Coronary artery (tissue), 2 donors: Measurements from ENCODE around the gene ANKRD13B.

Experiments
- DNase-seq: peaks from one replicate; pipeline ENCODE4 v3.0.0-alpha.2; 2017; ENCODE audit warnings: low spot score
- H3K27ac ChIP-seq, 2 donors: fragments of 200-600 bp; sonication (generic); one replicate each; pipeline ENCODE4 v1.5.1; 2016 to 2019
- H3K4me3 ChIP-seq: fragments of 200-600 bp; sonication (generic); 2 replicates; pipeline ENCODE4 v1.5.1; 2016; ENCODE audit warnings: mild to moderate bottlenecking, moderate library complexity
- CTCF ChIP-seq: fragments of 200-600 bp; sonication (generic); IDR thresholded peaks from one replicate; pipeline ENCODE4 v1.5.1; 2019; ENCODE audit warnings: antibody characterized with exemption

Gene ANKRD13B

DNA sequence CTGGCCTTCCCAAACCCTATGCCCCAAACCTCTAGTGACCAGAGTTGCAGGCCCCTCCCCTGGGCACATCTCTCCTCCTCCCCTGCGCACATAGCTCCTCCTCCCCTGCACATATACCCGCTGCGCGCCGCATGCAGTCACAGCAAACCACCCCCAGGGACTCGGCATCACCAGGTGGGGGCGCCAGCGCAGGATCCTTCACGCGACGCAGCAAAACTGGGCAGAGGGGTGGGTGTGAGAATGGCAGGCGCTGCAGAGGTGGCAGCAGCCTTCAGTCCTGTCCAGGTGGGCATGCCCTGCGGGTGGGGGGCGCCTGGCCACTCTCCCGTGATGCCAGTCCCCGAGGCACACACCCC is 24.2 kb downstream of the ANKRD13B start:
- peak; percentile 83 for DNase-seq
- TF ChIP-seq CTCF: peak; percentile 20
- Histone ChIP-seq H3K27ac (no peak overlapping the region), H3K4me3 (peak overlapping the region; percentile 63)

DNA sequence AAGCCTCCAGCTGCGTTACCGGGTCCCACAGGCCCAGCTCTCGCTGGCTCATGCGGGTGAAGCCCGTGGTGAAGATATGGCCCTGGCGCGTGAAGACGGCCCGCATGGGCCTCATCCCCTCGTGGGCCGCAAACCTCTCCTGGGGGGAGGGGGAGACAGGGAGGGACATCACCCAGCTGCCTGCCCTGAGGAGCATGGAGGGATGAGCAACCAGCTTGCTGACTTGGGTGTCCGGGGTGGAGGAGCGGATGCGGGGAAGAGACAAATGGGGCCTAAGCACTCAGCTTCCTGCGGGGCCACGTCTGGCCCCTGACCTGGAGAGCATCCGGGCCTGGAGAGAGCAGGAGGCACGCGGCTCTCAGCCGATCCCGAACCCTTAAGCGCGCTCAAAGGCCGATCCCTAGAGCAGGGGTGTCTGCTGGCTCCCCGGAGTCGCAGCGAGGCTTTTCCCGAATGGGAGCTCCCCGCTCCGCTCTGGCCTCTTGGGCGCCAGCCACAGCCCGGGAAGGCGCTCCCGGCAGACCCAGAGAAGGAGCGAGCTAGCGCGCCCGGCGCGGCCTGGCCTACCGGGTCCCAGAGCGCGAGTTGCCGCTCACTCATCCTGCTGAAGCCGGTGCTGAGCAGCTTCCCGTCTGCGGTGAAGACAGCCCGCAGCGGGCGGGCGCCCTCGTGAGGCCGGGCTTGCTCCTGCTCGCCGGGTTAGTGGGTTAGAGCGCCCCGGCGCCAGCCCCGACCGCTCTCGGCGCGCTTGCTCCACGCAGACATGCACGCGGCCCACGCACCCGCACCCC is 24.7 kb downstream of the ANKRD13B start:
- peak; percentile 24 for TF ChIP-seq CTCF
- H3K4me3 ChIP-seq: peak overlapping the region; percentile 63
- peak overlapping the region in 1 of 2 donors; percentile 37 for H3K27ac ChIP-seq
- DNase-seq: peak; percentile 76

- TF ChIP-seq CTCF: no peak
- Histone ChIP-seq H3K27ac (peak overlapping the region in 1 of 2 donors; percentile 37), H3K4me3 (peak overlapping the region; percentile 63)
- no peak for DNase-seq
Measured at GRCh38 chr17:29618272-29619065, 25.5 kb downstream of the ANKRD13B start.

GRCh38 chr17:29619251-29619650 is 26.3 kb downstream of the ANKRD13B start:
- no peak for TF ChIP-seq CTCF
- no peak for DNase-seq
- Histone ChIP-seq H3K27ac (peak overlapping the region in 1 of 2 donors; percentile 65), H3K4me3 (peak overlapping the region; percentile 15)

GRCh38 chr17:29620271-29620670 is 27.3 kb downstream of the ANKRD13B start:
- no peak overlapping the region for H3K4me3 ChIP-seq
- no peak for TF ChIP-seq CTCF
- DNase-seq: no peak
- no peak overlapping the region for H3K27ac ChIP-seq

DNA sequence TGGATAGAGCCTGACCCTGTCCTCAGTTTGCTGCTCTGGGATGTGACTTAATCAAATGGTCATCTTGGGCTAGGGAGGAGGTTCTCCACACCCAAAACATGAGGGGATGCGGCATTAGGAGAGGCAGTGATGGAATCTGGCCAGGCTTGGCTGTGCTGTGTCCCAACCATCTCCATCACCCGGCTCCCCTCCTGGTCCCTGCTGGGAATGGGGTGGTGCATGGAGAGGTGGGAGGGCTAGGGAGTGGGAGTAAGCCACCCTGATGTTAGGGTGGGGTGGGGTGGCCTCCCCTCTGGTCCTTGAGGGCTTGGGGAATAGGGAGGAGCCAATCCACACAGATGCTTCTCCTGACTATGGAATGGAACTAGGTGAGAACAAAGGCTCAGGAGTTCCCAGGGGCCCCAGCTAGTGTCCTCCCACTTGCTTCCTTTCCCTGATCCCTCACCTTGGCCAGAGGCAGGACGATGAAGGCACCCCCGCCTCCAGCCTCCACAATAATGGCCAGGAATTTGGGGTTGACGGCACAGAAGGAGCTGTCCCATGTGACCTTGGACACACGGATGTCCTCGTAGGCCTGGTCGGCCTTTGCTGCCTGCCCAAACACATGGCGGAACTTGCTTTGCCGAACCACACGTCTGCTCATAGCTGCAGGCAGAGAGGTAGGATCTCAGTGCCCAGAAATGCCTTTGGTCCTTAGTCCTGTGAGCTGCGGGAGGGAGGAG is 28.0 kb downstream of the ANKRD13B start:
- Histone ChIP-seq H3K4me3 (peak overlapping the region; percentile 81), H3K27ac (peak overlapping the region; percentile 56 to 77)
- DNase-seq: no peak
- TF ChIP-seq CTCF: no peak
